ENCODE results near the gene ATG4D.

The ATG4D gene

DNA sequence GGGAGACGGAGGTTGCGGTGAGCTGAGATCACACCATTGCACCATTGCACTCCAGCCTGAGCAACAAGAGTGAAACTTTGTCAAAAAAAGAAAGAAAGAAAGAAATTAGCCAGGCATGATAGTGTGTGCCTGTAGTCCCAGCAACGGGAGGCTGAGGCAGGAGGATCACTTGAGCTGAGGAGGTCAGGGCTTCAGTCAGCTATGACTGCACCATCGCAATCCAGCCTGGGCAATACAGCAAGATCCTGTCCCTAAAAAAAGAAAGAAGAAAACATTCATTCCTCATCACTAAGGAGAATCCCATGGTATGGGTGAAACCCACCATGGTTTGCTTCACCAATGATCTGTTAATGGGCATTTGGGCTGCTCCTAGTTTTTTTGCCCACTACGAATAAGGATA, 56.4 kb downstream of the ATG4D start:
- TF ChIP-seq CEBPB (IDR thresholded peaks at IDR 0.05) (no peak), CREB1 (IDR thresholded peaks at IDR 0.05; ENCODE audit: low read depth) (no peak), TEAD4 (IDR thresholded peaks at IDR 0.05) (no peak), EP300 (IDR thresholded peaks at IDR 0.05; ENCODE audit: borderline replicate concordance) (no peak), TAF1 (IDR thresholded peaks at IDR 0.05; ENCODE audit: low read depth) (no peak), USF1 (IDR thresholded peaks at IDR 0.05) (no peak), NFIC (IDR thresholded peaks at IDR 0.05) (no peak), YY1 (IDR thresholded peaks at IDR 0.05; ENCODE audit: low read depth) (no peak), RAD21 (IDR thresholded peaks at IDR 0.05; ENCODE audit: low read depth) (no peak), FOXM1 (IDR thresholded peaks at IDR 0.05; ENCODE audit: borderline replicate concordance, low read depth) (no peak), TCF12 (IDR thresholded peaks at IDR 0.05; ENCODE audit: low read depth) (no peak)
- TF ChIP-seq, protein P1, sequence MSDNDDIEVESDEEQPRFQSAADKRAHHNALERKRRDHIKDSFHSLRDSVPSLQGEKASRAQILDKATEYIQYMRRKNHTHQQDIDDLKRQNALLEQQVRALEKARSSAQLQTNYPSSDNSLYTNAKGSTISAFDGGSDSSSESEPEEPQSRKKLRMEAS (IDR thresholded peaks at IDR 0.05), result no peak
- TF ChIP-seq, protein P2, sequence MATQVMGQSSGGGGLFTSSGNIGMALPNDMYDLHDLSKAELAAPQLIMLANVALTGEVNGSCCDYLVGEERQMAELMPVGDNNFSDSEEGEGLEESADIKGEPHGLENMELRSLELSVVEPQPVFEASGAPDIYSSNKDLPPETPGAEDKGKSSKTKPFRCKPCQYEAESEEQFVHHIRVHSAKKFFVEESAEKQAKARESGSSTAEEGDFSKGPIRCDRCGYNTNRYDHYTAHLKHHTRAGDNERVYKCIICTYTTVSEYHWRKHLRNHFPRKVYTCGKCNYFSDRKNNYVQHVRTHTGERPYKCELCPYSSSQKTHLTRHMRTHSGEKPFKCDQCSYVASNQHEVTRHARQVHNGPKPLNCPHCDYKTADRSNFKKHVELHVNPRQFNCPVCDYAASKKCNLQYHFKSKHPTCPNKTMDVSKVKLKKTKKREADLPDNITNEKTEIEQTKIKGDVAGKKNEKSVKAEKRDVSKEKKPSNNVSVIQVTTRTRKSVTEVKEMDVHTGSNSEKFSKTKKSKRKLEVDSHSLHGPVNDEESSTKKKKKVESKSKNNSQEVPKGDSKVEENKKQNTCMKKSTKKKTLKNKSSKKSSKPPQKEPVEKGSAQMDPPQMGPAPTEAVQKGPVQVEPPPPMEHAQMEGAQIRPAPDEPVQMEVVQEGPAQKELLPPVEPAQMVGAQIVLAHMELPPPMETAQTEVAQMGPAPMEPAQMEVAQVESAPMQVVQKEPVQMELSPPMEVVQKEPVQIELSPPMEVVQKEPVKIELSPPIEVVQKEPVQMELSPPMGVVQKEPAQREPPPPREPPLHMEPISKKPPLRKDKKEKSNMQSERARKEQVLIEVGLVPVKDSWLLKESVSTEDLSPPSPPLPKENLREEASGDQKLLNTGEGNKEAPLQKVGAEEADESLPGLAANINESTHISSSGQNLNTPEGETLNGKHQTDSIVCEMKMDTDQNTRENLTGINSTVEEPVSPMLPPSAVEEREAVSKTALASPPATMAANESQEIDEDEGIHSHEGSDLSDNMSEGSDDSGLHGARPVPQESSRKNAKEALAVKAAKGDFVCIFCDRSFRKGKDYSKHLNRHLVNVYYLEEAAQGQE (IDR thresholded peaks at IDR 0.05; ENCODE audit: low read depth), result no peak

DNA sequence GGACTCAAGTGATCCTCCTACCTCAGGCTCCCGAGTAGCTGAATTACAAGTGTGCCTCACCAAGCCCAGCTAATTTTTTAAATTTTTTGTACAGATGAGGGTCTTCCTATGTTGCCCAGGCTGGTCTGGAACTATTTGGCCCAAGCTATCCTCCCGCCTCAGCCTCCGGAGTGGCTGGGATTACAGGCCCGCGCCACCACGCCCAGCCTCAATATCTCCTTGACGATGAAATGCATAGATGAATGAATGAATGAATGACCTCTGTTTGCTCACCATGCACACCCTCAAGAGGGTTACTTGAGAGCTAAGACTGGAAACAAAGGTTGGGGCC, 58.3 kb downstream of the ATG4D start:
- TF ChIP-seq TAF1 (IDR thresholded peaks at IDR 0.05; ENCODE audit: low read depth) (no peak), CEBPB (IDR thresholded peaks at IDR 0.05) (no peak), ZBTB7A (IDR thresholded peaks at IDR 0.05; ENCODE audit: low read depth) (no peak), NFIC (IDR thresholded peaks at IDR 0.05) (no peak), FOXM1 (IDR thresholded peaks at IDR 0.05; ENCODE audit: borderline replicate concordance, low read depth) (no peak), TCF12 (IDR thresholded peaks at IDR 0.05; ENCODE audit: low read depth) (no peak), USF1 (IDR thresholded peaks at IDR 0.05) (no peak), RAD21 (IDR thresholded peaks at IDR 0.05; ENCODE audit: low read depth) (no peak), EP300 (IDR thresholded peaks at IDR 0.05; ENCODE audit: borderline replicate concordance) (no peak)

DNA sequence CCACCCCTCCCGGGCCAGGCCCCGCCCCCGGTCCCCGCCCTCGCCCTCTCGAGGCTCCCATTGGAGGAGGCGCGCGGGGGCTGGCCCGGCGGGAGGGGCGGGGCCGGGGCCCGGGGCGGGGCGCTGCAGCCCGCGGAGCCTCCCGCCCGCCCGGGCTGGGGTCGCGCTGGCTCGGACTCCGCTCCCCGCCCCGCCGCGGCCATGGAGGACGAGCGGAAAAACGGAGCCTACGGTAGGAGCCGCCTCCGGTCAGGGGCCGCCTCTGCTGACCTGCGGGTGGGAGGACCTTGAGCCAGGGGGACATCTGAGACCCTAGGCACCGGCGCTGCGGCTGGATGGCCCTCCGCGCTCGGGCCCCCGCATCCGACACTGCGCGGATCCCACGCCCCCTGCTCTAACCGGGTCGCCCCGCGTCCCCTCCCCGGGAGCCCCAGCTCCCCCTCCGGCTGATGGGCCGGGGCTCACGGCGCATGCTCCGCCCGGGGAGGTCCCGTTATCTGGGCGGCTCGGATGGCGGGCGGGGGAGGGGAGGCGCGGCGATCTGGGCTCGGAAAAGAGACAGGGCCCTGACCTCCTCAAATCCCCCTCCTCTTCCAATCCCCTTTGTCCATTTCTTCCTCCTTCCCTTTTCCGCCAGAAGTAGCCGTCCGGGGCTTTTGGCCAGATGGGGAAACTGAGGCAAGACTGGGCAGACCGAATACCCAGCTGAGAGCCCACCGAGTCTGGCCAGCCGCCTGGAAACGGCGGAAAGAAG, 58.8 kb downstream of the ATG4D start:
- TF ChIP-seq, protein P1 (IDR thresholded peaks at IDR 0.05), result no peak
- TF ChIP-seq TEAD4 (IDR thresholded peaks at IDR 0.05), result no peak
- peak; percentile 91 for TF ChIP-seq ZBTB7A (IDR thresholded peaks at IDR 0.05; ENCODE audit: low read depth)

Data from Ishikawa (cell line).